ENCODE results near the gene TCF7L1.

The TCF7L1 gene

GRCh38 chr2:85213404-85213803 lies 80.2 kb downstream of the TCF7L1 start:
- no peak overlapping the region for H3K4me3 ChIP-seq (ENCODE audit: low read depth, low read length)
- TF ChIP-seq, protein P1, sequence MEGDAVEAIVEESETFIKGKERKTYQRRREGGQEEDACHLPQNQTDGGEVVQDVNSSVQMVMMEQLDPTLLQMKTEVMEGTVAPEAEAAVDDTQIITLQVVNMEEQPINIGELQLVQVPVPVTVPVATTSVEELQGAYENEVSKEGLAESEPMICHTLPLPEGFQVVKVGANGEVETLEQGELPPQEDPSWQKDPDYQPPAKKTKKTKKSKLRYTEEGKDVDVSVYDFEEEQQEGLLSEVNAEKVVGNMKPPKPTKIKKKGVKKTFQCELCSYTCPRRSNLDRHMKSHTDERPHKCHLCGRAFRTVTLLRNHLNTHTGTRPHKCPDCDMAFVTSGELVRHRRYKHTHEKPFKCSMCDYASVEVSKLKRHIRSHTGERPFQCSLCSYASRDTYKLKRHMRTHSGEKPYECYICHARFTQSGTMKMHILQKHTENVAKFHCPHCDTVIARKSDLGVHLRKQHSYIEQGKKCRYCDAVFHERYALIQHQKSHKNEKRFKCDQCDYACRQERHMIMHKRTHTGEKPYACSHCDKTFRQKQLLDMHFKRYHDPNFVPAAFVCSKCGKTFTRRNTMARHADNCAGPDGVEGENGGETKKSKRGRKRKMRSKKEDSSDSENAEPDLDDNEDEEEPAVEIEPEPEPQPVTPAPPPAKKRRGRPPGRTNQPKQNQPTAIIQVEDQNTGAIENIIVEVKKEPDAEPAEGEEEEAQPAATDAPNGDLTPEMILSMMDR (IDR thresholded peaks at IDR 0.05; ENCODE audit: low read depth, low read length): no peak

GRCh38 chr2:85213901-85214512 lies 80.8 kb downstream of the TCF7L1 start:
- H3K4me3 ChIP-seq (ENCODE audit: low read depth, low read length): no peak overlapping the region
- TF ChIP-seq, protein P1 (IDR thresholded peaks at IDR 0.05; ENCODE audit: low read depth, low read length): no peak

GRCh38 chr2:85215081-85215447 lies 81.9 kb downstream of the TCF7L1 start:
- H3K4me3 ChIP-seq (ENCODE audit: low read depth, low read length): no peak overlapping the region
- TF ChIP-seq, protein P1 (IDR thresholded peaks at IDR 0.05; ENCODE audit: low read depth, low read length): no peak

- H3K4me3 ChIP-seq (ENCODE audit: low read depth, low read length): peak overlapping the region; percentile 18; the same call in 1 of the 2 replicates
- TF ChIP-seq, protein P1 (IDR thresholded peaks at IDR 0.05; ENCODE audit: low read depth, low read length): no peak
These were observed 82.5 kb downstream of the TCF7L1 start for GRCh38 chr2:85215448-85216401.

GRCh38 chr2:85216927-85217326 lies 83.7 kb downstream of the TCF7L1 start:
- TF ChIP-seq, protein P1 (IDR thresholded peaks at IDR 0.05; ENCODE audit: low read depth, low read length): no peak

GRCh38 chr2:85221067-85221691 lies 88.0 kb downstream of the TCF7L1 start:
- no peak overlapping the region for H3K4me3 ChIP-seq (ENCODE audit: low read depth, low read length)
- TF ChIP-seq, protein P1 (IDR thresholded peaks at IDR 0.05; ENCODE audit: low read depth, low read length): no peak

More at GRCh38 chr2:85216927-85217326, 83.7 kb downstream of the TCF7L1 start:
- no peak overlapping the region for H3K4me3 ChIP-seq (ENCODE audit: low read depth, low read length)
